Gastroesophageal sphincter (tissue), 4 donors: ENCODE measurements around the gene SDF2L1. TPM values are rescaled to one million over a fixed set of nuclear protein-coding genes. Genes with fewer than 3 reads are reported as not detected.
A peak's percentile ranks its signal among the peaks of the same experiment; 100 is the strongest.
"Not testable (repeated sequence)": the region's sequence is repeated elsewhere in the genome, so short reads cannot be mapped to it uniquely, and the experiment has no call there.

ENCODE experiments used
- ATAC-seq: fragments of 150-250 bp; one replicate; pipeline ENCODE4 v1.9.1; 2016; ENCODE audit warnings: mild to moderate bottlenecking, moderate library complexity
- H3K27ac ChIP-seq, 4 donors: fragments of 200-600 bp; sonication (generic) in 3 of 4; 1 replicate in 3 of 4; 2 replicates in 1 of 4; pipeline ENCODE4 v1.5.1; 2016 to 2019
- H3K27me3 ChIP-seq: fragments of 200-600 bp; sonication (generic); one replicate; pipeline ENCODE4 v1.5.1; 2019
- H3K36me3 ChIP-seq, 2 donors: fragments of 200-600 bp; sonication (generic); one replicate each; pipeline ENCODE4 v1.5.1; 2019; ENCODE audit warnings: control low read depth in 1 of 2
- H3K4me1 ChIP-seq, 3 donors: fragments of 200-600 bp; sonication (generic); 1 replicate in 2 of 3; 2 replicates in 1 of 3; pipeline ENCODE4 v1.5.1; 2016 to 2019; ENCODE audit warnings: control low read depth in 2 of 3
- H3K4me3 ChIP-seq, 2 donors: fragments of 200-600 bp; sonication (generic); one replicate each; pipeline ENCODE4 v1.5.1; 2019; ENCODE audit warnings: mild to moderate bottlenecking in 1 of 2, moderate library complexity in 1 of 2
- H3K9me3 ChIP-seq, 3 donors: fragments of 200-600 bp; sonication (generic); one replicate each; pipeline ENCODE4 v1.5.1; 2017 to 2019; ENCODE audit warnings: control low read depth in 2 of 3
- EP300 ChIP-seq: sonication (generic); formaldehyde crosslinking; IDR thresholded peaks from one replicate; pipeline ENCODE4 v1.6.1; 2017; ENCODE audit warnings: antibody characterized with exemption, mild to moderate bottlenecking
- POLR2A ChIP-seq, 2 donors: fragments of 450-650 bp; IDR thresholded peaks; one replicate each; pipeline ENCODE4 v1.6.1; 2017; ENCODE audit warnings: antibody characterized with exemption in 2 of 2, mild to moderate bottlenecking in 2 of 2, moderate library complexity in 1 of 2
- POLR2AphosphoS5 ChIP-seq: sonication (generic); formaldehyde crosslinking; IDR thresholded peaks from one replicate; pipeline ENCODE4 v1.6.1; 2017; ENCODE audit warnings: antibody characterized with exemption
- WGBS, 2 donors: methylation state at CpG; one replicate each; pipeline ENCODE4 v1.1.5; 2018; ENCODE audit warnings: low coverage in 1 of 2; 5-methylcytosine and 5-hydroxymethylcytosine counted together
- total RNA-seq, 4 donors: library from RNA; depleted of rRNA; stranded (reverse); fragments of >200 nt; gene quantifications; one replicate each; pipeline ENCODE4 v1.1.0, GENCODE V29; 2016
- TF ChIP-seq, protein P1 (sequence below), 4 experiments: fragments of 200-600 bp in 2 of 4; fragments of 450-650 bp in 2 of 4; sonication (generic) in 1 of 4; IDR thresholded peaks; one replicate each; pipeline ENCODE4 v1.5.1; 2017 to 2019; ENCODE audit warnings: antibody characterized with exemption in 4 of 4, mild to moderate bottlenecking in 2 of 4, moderate library complexity in 2 of 4

Gene SDF2L1, protein sequence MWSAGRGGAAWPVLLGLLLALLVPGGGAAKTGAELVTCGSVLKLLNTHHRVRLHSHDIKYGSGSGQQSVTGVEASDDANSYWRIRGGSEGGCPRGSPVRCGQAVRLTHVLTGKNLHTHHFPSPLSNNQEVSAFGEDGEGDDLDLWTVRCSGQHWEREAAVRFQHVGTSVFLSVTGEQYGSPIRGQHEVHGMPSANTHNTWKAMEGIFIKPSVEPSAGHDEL
- 10 to 100 TPM; 20.7 to 44.1 (median 30.5) TPM for total RNA-seq

DNA sequence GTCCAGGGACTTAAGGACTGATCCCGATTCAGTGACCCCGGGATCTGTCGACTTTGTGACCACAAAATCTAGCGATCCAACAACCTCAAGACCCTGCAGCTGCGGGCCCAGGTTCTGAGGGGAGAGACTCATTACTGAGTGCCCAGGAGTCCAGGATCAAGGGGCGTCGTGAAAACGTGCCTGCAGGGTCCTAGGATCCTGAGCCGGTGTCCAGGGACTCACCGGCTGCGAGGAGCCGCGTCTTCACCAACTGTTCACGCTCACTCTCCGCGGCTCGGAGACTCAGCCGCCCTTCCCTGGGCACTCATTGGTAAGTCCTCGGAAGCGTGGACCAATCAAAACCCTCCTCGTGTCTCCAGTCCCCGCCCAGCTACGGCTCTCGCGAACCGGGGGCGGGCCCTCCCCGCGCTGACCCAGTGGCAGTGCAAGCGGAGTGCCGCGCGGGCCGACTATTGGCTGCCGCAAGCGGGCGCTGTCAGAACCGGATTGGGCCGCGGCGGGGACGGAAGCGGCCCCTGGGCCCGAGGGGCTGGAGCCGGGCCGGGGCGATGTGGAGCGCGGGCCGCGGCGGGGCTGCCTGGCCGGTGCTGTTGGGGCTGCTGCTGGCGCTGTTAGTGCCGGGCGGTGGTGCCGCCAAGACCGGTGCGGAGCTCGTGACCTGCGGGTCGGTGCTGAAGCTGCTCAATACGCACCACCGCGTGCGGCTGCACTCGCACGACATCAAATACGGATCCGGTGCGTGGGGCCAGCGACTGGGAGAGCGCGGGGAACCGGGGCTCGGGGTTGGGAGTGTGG, at the start of gene SDF2L1:
SDF2L1 (plus strand) TSS at position 514 of the 795 bp plus-strand sequence; CDS start at position 549, 35 bp downstream.
- Histone ChIP-seq H3K4me1 (peaks cover 0 to 34% (median 18%) of the 10 kb centered on the region in 3 donors), H3K27me3 (no peaks in the 10 kb centered on the region), H3K9me3 (no peaks in the 10 kb centered on the region), H3K27ac (peak within 1 kb of the TSS; percentile 3 to 84 (median 76)), H3K36me3 (peaks cover 0 to 16% of the 10 kb centered on the region in 2 donors), H3K4me3 (peak within 1 kb of the TSS; percentile 64 to 79)
- TF ChIP-seq, protein P1, sequence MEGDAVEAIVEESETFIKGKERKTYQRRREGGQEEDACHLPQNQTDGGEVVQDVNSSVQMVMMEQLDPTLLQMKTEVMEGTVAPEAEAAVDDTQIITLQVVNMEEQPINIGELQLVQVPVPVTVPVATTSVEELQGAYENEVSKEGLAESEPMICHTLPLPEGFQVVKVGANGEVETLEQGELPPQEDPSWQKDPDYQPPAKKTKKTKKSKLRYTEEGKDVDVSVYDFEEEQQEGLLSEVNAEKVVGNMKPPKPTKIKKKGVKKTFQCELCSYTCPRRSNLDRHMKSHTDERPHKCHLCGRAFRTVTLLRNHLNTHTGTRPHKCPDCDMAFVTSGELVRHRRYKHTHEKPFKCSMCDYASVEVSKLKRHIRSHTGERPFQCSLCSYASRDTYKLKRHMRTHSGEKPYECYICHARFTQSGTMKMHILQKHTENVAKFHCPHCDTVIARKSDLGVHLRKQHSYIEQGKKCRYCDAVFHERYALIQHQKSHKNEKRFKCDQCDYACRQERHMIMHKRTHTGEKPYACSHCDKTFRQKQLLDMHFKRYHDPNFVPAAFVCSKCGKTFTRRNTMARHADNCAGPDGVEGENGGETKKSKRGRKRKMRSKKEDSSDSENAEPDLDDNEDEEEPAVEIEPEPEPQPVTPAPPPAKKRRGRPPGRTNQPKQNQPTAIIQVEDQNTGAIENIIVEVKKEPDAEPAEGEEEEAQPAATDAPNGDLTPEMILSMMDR (IDR thresholded peaks at IDR 0.05): peak in 3 of 4 experiments; percentile 20 to 63 (median 29)
- TF ChIP-seq EP300 (no peak), POLR2AphosphoS5 (peak; percentile 30), POLR2A (IDR thresholded peaks at IDR 0.05) (peak; percentile 63 to 76)
- peak; percentile 100 for ATAC-seq
- no CpG with 5 or more reads among the region's 76 CpGs for WGBS, 2 donors

DNA sequence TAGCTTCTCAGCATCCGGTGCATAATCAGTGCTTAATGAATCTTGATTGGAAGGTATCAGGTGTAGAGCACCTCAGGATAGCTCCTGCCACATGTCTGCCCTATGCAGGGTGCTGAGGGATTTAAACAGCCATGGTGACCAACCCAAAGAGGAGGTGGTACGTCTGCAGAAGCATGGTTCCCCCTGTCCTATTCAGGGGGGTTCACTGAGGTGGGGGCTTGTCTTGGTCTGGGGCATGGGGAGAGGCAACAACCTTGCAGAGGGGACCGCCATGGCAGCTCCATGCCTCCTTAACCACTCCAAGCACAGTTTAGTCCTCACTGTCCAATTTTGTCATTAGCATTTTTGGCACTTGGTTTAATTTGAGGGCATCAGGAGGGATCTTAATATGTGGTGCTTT, 49.7 kb upstream of the SDF2L1 start:
- WGBS, 2 donors: 60 to 100% methylated on average over 1 of the region's 3 CpGs
- Histone ChIP-seq H3K27ac (no peak overlapping the region), H3K27me3 (no peaks in the 10 kb centered on the region), H3K9me3 (no peaks in the 10 kb centered on the region), H3K4me3 (no peak overlapping the region), H3K36me3 (peaks cover 0 to 47% of the 10 kb centered on the region in 2 donors), H3K4me1 (peaks cover 0 to 79% (median 37%) of the 10 kb centered on the region in 3 donors)
- no peak for ATAC-seq
- TF ChIP-seq, protein P1 (IDR thresholded peaks at IDR 0.05): no peak
- TF ChIP-seq EP300 (no peak), POLR2AphosphoS5 (no peak), POLR2A (IDR thresholded peaks at IDR 0.05) (no peak)

DNA sequence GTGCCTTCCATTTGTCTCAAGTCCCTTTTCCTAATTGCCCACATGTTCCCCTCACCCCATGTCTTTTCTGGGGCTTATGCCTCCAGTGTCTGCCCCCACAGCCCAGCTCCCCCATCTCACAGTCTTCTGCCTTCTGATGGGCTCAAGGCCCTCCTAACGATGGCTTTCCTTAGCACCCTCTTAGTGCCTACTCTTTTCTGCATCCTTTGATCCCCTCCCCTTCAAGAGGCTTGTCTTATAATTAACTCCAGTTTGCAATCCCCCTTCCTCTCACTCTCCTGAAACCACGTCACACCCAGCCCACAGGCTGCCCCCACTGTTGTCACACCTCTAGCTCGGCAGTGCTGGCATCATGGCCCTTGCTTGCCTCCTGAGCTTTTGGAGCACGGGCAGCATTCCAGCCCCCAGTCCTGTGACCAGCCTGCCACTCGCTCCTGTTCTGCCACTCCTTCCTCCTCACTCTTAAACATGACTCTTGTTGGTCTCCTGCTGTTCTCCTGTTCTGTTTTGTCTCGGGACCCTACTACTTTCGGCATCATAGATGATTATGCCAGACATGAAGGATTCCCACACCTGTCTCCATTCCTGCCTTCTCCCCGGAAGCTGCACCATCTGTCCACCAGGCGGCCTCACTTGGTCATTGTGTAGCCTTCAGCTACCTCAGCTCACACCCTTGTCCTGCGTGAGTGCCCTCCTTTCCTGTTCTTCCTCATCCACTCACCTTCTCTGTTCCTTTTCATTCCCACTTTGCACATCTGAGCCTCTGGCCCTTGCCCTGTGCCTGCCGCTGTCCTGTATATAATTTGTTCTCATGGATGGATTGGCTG, 48.5 kb upstream of the SDF2L1 start:
- no peaks in the 10 kb centered on the region for H3K9me3 ChIP-seq
- 71 to 79% methylated on average over 9 to 11 of the region's 11 CpGs for WGBS, 2 donors
- no peak overlapping the region for H3K27ac ChIP-seq
- peaks cover 0 to 73% (median 27%) of the 10 kb centered on the region in 3 donors for H3K4me1 ChIP-seq
- peaks cover 0 to 47% of the 10 kb centered on the region in 2 donors for H3K36me3 ChIP-seq
- no peak for ATAC-seq
- H3K4me3 ChIP-seq: no peak overlapping the region
- no peaks in the 10 kb centered on the region for H3K27me3 ChIP-seq
- TF ChIP-seq POLR2AphosphoS5 (no peak), POLR2A (IDR thresholded peaks at IDR 0.05) (no peak), EP300 (no peak)
- TF ChIP-seq, protein P1 (IDR thresholded peaks at IDR 0.05): no peak

DNA sequence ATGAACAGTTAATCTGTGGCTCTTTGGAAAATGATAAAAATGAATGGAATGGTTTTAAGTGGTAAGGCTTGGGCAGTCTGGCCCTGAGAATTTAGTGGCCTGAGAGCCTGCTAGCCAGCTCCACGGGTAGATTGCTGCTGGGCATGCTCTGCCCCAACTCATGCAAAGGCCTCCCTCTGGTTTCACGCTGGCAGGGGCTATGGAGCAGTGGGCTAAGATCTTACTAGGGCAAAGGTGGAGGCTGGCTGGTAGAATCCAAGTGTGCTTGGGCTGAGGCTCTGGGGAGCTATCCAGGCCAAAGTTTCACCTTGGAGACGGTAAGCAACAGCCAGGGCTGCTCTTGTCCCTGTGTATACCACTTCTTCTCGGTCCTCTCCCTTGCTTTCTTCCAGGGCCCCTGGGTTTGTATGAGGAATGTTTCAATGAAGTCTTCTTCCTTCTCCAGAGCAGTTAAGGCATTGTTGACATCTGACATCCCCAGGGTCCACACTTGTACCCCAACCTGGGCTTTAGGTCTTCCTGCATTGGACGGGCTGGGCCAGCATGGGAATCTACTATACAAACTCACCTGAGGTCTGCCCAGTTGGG, 47.1 kb upstream of the SDF2L1 start:
- TF ChIP-seq POLR2A (IDR thresholded peaks at IDR 0.05): no peak
- no peak for TF ChIP-seq POLR2AphosphoS5
- TF ChIP-seq, protein P1 (IDR thresholded peaks at IDR 0.05): no peak
- TF ChIP-seq EP300: no peak
- Histone ChIP-seq H3K36me3 (peaks cover 0 to 47% of the 10 kb centered on the region in 2 donors), H3K9me3 (no peaks in the 10 kb centered on the region), H3K4me1 (peaks cover 0 to 73% (median 22%) of the 10 kb centered on the region in 3 donors), H3K27me3 (no peaks in the 10 kb centered on the region), H3K4me3 (no peak overlapping the region), H3K27ac (peak overlapping the region in 1 of 4 donors; percentile 24)
- no peak for ATAC-seq
- 20 to 63% methylated on average over 2 of the region's 5 CpGs for WGBS, 2 donors

DNA sequence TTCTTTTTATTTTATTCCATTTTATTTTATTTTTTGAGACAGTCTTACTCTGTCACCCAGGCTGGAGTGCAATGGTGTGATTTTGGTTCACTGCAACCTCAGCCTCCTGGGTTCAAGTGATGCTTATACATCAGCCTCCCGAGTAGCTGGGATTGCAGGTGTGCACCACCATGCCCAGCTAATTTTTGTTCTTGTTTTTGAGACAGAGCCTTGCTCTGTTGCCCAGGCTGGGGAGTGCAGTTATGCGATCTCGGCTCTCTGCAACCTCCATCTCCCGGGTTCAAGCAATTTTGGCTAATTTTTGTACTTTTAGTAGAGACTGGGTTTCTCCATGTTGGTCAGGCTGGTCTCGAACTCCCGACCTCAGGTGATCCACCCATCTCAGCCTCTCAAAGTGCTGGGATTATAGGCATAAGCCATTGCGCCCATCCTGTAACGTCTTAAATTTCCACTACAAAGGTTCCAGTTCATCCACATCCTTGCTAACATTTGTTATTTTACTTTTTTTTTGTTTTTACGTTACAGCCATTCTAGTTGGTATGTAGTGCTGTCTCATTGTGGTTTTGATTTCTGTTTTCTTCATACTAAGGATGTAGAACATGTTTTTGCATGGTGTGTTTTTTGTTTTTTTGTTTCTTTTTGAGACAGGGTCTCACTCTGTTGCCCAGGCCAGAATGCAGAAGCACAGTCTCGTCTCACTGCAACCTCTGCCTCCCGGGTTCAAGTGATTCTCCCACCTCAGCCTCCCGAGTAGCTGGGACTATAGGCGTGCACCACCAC, 45.6 kb upstream of the SDF2L1 start:
- 90 to 92% methylated on average over 6 to 13 of the region's 13 CpGs for WGBS, 2 donors
- peaks cover 0 to 61% (median 10%) of the 10 kb centered on the region in 3 donors for H3K4me1 ChIP-seq
- not testable (repeated sequence) for H3K4me3 ChIP-seq, ATAC-seq, H3K27ac ChIP-seq, H3K27me3 ChIP-seq, H3K9me3 ChIP-seq
- peaks cover 0 to 47% of the 10 kb centered on the region in 2 donors for H3K36me3 ChIP-seq
